ENCODE measurements around the gene COX11.

DNA sequence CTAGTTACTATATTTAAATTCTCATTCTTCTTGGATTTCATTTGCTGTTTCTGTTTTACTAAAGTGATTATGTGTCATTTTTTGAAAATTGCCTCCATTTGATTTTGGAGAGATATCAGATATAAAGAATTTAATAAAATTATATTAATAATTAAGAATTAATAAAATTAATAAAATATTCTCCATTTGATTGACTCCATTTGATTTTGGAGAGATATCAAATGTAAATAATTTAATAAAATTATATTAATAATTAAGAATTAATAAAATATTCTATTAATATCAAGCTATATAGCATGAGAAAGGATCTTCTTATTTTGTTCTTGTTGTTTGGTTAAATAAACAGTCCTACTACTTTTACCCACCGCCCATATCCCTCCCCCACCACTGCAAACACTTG, 23.1 kb upstream of the COX11 start:
- TF ChIP-seq MAX (IDR thresholded peaks at IDR 0.05) = no peak
- TF ChIP-seq CTCF (IDR thresholded peaks at IDR 0.05; ENCODE audit: control extremely low read depth in 1 of 3, insufficient read depth in 1 of 3, low read depth in 1 of 3, low read length in 3 of 3) = no peak
- TF ChIP-seq SUZ12 (IDR thresholded peaks at IDR 0.05; ENCODE audit: low read length) = no peak
- TF ChIP-seq EP300 (IDR thresholded peaks at IDR 0.05; ENCODE audit: borderline replicate concordance in 1 of 2, low read depth in 2 of 2, low read length in 2 of 2) = no peak
- TF ChIP-seq SIX5 (IDR thresholded peaks at IDR 0.05; ENCODE audit: low read depth, low read length) = no peak
- TF ChIP-seq POLR2AphosphoS5 (IDR thresholded peaks at IDR 0.05; ENCODE audit: low read depth, low read length) = no peak
- no peak for TF ChIP-seq SP2 (IDR thresholded peaks at IDR 0.05; ENCODE audit: low read length)

All from H1 (cell line).